WERI-Rb-1 (cell line): ENCODE measurements around the gene ZFHX3.
"Not testable (repeated sequence)": the region's sequence is repeated elsewhere in the genome, so short reads cannot be mapped to it uniquely, and the experiment has no call there.

ENCODE experiments used
- DNase-seq: peaks from one replicate; pipeline ENCODE4 v3.0.0-alpha.2; 2020
- H3K27ac ChIP-seq: fragments of 250-450 bp; sonication (Bioruptor Pico); 2 replicates; pipeline ENCODE4 v1.5.1; 2020; ENCODE audit warnings: mild to moderate bottlenecking, moderate library complexity
- H3K27me3 ChIP-seq: fragments of 250-450 bp; sonication (Bioruptor Pico); 2 replicates; pipeline ENCODE4 v1.5.1; 2021; ENCODE audit warnings: mild to moderate bottlenecking, low read depth, moderate library complexity; ENCODE audit not compliant: insufficient read depth, severe bottlenecking
- H3K36me3 ChIP-seq: fragments of 250-450 bp; sonication (Bioruptor Pico); 2 replicates; pipeline ENCODE4 v1.5.1; 2020; ENCODE audit warnings: mild to moderate bottlenecking, moderate library complexity
- H3K4me3 ChIP-seq: 2 replicates; pipeline ENCODE4 v1.5.1; 2011; ENCODE audit warnings: low read depth, mild to moderate bottlenecking, control low read depth, low read length
- H3K9me3 ChIP-seq: fragments of 250-450 bp; sonication (Bioruptor Pico); 2 replicates; pipeline ENCODE4 v1.5.1; 2021; ENCODE audit warnings: mild to moderate bottlenecking, moderate library complexity; ENCODE audit not compliant: severe bottlenecking
- TF ChIP-seq, protein P1 (sequence below): IDR thresholded peaks from 2 replicates; pipeline ENCODE4 v1.5.1; 2011; ENCODE audit warnings: low read depth, mild to moderate bottlenecking, control low read depth, inconsistent platforms, low read length

Gene ZFHX3

DNA sequence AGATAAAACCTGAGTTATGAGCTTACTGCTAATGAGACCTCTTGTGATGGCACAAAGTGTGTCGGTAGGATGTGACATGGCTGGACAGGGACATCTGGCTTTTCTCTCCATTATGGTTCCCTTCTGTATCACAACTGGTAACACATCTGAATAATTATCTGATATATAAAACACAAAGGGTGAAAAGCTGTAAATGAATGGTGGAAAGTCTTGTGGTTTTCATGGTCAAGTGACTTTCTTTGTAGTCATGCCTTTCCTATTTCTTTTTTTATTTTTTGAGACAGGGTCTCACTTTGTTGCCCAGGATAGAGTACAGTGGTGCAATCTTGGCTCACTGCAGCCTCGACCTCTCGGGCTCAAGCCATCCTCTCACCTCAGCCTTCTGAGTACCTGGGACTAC lies 35.3 kb upstream of the ZFHX3 start:
- TF ChIP-seq, protein P1, sequence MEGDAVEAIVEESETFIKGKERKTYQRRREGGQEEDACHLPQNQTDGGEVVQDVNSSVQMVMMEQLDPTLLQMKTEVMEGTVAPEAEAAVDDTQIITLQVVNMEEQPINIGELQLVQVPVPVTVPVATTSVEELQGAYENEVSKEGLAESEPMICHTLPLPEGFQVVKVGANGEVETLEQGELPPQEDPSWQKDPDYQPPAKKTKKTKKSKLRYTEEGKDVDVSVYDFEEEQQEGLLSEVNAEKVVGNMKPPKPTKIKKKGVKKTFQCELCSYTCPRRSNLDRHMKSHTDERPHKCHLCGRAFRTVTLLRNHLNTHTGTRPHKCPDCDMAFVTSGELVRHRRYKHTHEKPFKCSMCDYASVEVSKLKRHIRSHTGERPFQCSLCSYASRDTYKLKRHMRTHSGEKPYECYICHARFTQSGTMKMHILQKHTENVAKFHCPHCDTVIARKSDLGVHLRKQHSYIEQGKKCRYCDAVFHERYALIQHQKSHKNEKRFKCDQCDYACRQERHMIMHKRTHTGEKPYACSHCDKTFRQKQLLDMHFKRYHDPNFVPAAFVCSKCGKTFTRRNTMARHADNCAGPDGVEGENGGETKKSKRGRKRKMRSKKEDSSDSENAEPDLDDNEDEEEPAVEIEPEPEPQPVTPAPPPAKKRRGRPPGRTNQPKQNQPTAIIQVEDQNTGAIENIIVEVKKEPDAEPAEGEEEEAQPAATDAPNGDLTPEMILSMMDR: no peak
- H3K36me3 ChIP-seq: no peaks in the 10 kb centered on the region
- peaks cover 4% of the 10 kb centered on the region for H3K9me3 ChIP-seq
- H3K4me3 ChIP-seq: no peak overlapping the region
- no peak overlapping the region for H3K27ac ChIP-seq
- no peak for DNase-seq
- H3K27me3 ChIP-seq: no peaks in the 10 kb centered on the region

DNA sequence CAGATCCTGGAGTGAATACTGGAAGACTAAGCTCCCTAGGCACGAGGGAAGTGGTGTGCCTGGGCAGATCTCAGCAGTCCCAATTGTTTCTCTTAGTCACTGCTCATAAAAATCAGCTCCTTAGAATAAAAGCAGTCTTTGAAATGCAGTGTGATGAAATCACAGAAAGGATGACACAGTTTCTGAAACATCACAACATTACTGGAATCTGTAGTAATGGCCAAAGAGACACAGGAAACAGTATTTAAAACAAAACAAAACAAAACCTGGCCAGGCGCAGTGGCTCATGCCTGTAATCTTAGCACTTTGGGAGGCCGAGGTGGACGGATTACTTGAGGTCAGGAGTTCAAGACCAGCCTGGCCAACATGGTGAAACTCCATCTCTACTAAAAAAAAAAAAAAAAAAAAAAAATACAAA lies 34.7 kb upstream of the ZFHX3 start:
- H3K4me3 ChIP-seq, H3K9me3 ChIP-seq, H3K27me3 ChIP-seq, H3K36me3 ChIP-seq, DNase-seq, H3K27ac ChIP-seq: not testable (repeated sequence)

DNA sequence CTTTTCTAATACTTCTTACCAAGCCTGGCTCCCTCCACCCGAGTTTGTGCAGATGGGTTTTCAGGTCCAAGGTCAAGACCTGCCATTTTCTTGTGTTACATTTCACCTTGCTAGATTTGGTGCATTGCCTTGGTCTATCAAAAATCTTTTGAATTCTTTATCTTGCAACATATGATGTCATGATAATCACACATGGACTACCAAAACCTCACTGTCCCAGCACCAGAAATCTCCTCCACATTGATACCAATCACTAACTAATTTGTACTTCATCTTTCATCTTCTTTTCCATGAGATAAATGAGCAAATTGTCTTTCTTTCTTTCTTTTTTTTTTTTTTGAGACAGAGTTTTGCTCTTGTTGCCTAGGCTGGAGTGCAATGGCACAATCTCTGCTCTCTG lies 33.0 kb upstream of the ZFHX3 start:
- Histone ChIP-seq H3K4me3 (no peak overlapping the region), H3K27me3 (no peaks in the 10 kb centered on the region), H3K27ac (no peak overlapping the region), H3K36me3 (no peaks in the 10 kb centered on the region), H3K9me3 (peaks cover 4% of the 10 kb centered on the region)
- TF ChIP-seq, protein P1: no peak
- no peak for DNase-seq

DNA sequence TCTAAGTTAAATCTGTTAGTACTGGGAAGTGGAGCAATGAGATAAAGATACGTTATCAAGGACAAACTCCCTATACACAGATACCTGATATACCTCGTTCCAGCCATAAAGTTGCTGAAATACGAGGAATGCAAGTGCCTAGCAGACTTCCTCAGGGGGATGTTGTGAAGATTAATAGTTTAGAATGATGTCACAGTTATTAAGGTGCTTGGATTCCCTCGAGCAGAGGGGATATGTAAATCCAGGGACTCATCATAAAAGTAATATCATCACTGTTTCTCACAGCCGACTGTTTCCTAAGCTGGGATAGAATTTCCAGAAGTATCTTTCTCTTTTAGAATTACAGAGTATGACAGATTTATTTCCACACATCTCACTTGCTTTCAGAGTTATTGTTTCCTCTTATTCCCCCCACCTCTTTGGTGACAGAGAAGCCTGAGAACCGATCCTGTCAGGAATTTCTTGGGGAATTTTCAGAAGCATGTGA lies 28.4 kb upstream of the ZFHX3 start:
- H3K9me3 ChIP-seq: no peaks in the 10 kb centered on the region
- no peak overlapping the region for H3K4me3 ChIP-seq
- H3K27ac ChIP-seq: no peak overlapping the region
- TF ChIP-seq, protein P1: no peak
- H3K36me3 ChIP-seq: no peaks in the 10 kb centered on the region
- no peak for DNase-seq
- no peaks in the 10 kb centered on the region for H3K27me3 ChIP-seq

DNA sequence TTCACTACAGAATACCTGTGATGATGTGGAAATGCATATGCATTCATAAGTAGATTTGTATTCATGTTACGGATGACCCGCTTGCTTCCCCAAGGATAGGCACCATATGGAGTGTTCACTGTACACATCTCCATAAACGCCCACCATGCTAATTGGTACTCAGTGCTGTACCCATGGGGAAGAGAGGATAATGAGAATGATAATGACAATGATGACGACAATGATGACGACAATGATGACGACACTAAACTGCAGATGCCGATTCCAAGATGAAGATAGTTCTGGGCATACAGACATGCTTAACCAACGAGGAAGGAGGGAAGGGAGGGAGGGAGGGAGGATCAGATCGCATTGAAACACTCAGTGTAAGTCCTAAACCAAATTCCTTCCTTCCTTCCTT lies 26.5 kb upstream of the ZFHX3 start:
- Histone ChIP-seq H3K27ac (no peak overlapping the region), H3K9me3 (no peaks in the 10 kb centered on the region), H3K4me3 (no peak overlapping the region), H3K27me3 (no peaks in the 10 kb centered on the region), H3K36me3 (no peaks in the 10 kb centered on the region)
- TF ChIP-seq, protein P1: no peak
- DNase-seq: no peak

DNA sequence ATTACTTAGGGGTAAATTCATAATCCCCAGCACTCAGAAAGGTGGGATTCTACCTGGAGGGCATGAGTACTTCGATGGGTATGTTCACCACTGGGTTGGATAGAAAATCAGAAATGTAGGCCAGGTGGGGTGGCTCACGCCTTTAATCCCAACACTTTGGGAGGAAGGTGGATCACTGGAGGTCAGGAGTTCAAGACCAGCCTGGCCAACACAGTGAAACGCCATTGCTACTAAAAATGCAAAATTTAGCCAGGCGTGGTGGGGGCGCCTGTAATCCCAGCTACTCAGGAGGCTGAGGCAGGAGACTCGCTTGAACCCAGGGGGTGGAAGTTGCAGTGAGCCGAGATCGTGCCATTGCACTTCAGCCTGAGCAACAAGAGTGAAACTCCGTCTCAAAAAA lies 24.1 kb upstream of the ZFHX3 start:
- DNase-seq, H3K27me3 ChIP-seq, H3K36me3 ChIP-seq, H3K4me3 ChIP-seq, H3K27ac ChIP-seq, H3K9me3 ChIP-seq: not testable (repeated sequence)

DNA sequence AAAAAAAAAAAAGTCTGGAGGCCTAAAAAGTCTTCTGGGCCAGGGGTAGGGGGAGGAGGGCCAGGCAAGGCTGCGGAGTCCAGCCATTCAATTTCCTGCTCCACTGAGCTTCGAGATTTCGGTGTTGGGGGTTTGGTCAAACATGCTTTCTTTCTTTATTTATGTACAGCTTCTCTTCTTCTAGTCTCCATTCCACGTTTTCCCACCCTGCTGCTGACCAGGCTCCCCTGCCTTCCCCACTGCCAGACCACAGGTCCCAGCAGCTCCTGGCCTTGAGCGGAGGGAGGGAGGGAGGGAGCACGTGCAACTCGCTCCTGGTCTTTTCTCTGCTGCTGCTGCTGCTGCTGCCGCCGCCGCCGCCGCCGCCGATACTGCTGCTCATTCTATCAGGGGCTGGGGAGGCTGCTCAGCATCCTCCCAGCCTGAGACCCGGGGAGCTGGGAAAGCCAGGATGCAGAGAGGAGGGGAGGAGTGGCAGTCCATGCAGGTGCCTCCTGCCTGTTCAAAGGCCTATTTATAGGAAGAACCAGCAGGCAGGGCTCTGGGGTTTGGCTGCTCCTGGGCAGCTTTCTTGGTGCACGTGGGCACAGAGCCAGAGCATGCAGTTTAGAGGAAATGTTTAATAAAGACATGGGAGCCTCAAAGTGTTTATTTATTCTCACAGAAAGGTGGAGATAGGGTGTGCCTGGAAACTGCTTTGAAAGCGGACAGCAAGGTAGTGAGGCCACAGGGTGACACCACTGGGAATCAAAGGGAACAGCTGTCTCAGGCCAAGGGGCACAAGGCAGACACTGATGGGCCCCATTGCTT lies 23.4 kb upstream of the ZFHX3 start:
- Histone ChIP-seq H3K27me3 (no peaks in the 10 kb centered on the region), H3K27ac (no peak overlapping the region), H3K9me3 (no peaks in the 10 kb centered on the region), H3K4me3 (no peak overlapping the region), H3K36me3 (no peaks in the 10 kb centered on the region)
- no peak for DNase-seq
- TF ChIP-seq, protein P1: no peak
